GM19239 (cell line): Measurements from ENCODE around the gene NPW.
A peak's percentile ranks its signal among the peaks of the same experiment; 100 is the strongest.

Experiments used
- DNase-seq: peaks from one replicate; pipeline ENCODE4 v3.0.0; 2011; ENCODE audit warnings: low spot score; ENCODE audit not compliant: insufficient read length
- FAIRE-seq: peaks from 2 replicates; lab custom pipeline; 2011; peaks lifted over from hg19 to GRCh38; lab: Jason Lieb, UNC

The NPW gene

GRCh38 chr16:2015117-2015946 is 4.3 kb upstream of the NPW start:
- DNase-seq (no peak), FAIRE-seq (no peak)

- FAIRE-seq: no peak
- DNase-seq: no peak
These were observed 3.7 kb upstream of the NPW start for GRCh38 chr16:2015947-2016208.

DNA sequence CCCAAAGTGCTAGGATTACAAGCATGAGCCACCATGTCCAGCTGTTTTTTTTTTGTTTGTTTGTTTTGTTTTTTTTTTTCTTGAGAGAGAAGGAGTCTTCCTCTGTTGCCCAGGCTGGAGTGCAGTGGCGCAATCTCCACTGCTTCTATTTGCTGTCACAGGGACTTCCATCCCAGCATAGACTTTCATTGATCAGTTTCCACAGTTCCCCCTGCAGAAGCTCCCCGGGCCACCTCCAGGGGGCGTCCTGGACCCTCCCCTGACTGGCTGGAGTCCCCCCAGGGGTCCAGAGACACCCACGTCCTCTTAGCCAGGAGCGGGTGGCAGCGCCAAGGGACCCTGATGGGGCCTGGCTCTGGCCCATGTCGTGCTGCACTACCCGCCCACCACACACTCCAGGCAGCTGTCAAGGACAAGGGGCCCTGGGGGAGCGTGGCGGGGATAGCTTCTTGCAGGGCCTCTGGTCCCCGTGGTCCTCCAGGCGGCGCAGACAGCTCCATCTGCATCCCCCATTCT is 3.1 kb upstream of the NPW start:
- FAIRE-seq: no peak
- DNase-seq: no peak

GRCh38 chr16:2019921-2020831 is 591 bp downstream of the NPW start:
- FAIRE-seq (no peak), DNase-seq (no peak)

DNA sequence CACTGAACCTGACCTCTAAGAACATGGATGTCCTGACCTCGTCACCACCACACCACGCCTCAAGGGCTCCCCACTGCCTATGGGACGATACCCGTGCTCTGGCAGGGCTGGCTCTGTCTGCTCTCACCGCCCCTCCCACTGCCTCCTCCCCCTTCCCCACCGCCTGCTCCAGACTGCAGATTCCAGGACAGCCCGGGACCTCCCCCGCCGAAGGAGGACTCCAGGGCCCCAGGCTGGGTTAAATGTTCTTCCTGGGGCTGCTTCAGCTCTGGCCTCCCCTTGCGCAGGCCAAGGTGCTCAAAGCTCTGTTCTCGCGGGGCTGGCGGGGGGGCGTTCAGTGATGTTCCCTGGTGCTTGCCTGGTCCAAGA is 3.1 kb downstream of the NPW start:
- no peak for DNase-seq
- FAIRE-seq: no peak

- peak; percentile 87 for FAIRE-seq
- peak; percentile 100 for DNase-seq
These were observed 3.8 kb downstream of the NPW start for GRCh38 chr16:2023092-2024031.

DNA sequence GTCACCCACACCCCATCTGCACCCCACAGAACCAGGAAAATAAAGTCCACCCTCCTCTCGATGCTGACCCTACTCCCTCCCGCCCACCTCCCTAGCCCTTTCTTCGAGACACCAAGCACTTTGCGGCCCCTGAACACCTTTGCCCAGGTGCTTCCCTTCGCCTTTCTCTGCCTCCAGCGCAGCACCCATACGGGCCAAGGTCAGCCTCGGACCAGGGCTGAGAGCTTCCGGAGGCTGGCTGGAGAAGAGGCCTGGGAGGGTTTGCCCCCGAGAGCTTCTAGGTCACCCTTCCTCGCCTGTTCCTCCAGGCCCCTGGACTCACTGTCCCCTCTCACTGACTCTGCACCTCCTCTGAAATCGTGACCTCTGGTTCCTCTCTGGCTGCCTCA is 4.4 kb downstream of the NPW start:
- FAIRE-seq: no peak
- DNase-seq: no peak

DNA sequence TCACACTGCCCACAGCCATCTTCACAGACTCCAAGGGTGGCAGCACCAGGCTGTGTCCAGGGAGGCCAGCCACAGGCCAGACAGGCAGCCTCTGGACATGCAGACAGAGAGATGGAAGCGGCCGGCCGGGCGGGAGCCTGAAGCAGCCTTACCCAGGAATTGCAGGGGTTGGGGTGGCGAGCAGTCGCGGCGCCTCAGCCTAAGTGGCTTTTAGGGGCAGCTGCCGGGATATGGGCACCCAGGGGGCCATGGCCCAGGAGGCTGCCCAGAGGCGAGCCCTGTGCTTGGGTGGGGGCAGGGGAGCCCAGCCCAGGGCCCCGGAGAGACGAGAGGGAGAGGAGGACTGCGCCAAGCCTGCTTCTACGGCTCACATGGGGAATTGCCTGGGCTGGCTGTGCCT is 5.7 kb downstream of the NPW start:
- no peak for DNase-seq
- no peak for FAIRE-seq

- DNase-seq (no peak), FAIRE-seq (no peak)
These were observed 6.4 kb downstream of the NPW start for GRCh38 chr16:2025878-2026460.

DNA sequence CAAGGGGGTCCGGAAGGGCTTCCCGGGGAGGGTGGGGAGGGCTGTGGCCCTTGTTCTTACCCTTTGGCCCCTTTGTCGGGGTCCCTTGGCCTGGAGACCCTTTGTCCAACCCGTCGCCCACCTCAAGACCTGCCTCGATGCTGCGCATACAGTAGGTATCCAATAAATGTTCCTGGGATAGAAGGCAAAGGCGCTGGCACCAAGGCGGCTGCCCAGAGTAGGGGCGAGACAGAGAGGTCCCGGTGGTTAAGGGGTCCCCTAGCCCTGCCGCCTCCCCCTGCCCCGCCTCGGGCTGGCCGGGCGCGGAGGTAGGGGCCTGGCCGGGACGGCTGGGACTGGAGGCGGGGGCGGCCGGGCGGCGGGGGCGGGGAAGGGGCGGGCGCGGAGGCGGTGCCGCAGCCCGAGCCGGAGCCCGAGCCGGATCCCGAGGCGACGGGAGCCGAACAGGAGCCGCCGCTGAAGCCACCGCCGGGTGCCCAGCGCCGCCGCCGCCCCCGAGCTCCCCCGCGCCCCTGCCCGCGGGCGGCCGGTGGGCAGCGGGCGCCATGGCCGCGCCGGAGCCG is 7.0 kb downstream of the NPW start, which contains the start of gene NHERF2:
Gene NHERF2, plus strand, starts transcription at position 442 of the 563 bp plus-strand sequence. Its CDS starts 104 bp downstream, at position 546.
- FAIRE-seq (no peak), DNase-seq (no peak)

- DNase-seq (no peak), FAIRE-seq (no peak)
These were observed 7.7 kb downstream of the NPW start for GRCh38 chr16:2027024-2028010.

DNA sequence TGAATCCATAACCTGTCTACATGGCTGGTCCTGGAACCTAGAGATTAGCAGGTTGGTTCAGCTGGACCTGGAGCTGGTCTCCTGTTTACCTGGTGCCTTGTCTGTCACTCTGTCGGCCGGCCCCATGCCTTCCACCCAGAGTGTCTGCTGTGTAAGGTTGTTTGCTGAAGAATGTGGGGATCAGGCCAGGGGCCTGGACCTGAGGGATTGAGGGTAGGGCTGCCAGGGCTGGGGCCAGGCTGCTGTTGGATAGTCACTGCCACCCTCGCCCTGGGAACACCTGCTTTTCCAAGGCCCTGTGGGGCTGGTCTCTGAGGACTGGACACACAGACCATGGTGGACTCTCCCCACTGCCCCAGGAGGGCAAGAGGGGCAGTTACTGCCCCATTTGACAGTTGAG is 8.6 kb downstream of the NPW start:
- DNase-seq (no peak), FAIRE-seq (no peak)

DNA sequence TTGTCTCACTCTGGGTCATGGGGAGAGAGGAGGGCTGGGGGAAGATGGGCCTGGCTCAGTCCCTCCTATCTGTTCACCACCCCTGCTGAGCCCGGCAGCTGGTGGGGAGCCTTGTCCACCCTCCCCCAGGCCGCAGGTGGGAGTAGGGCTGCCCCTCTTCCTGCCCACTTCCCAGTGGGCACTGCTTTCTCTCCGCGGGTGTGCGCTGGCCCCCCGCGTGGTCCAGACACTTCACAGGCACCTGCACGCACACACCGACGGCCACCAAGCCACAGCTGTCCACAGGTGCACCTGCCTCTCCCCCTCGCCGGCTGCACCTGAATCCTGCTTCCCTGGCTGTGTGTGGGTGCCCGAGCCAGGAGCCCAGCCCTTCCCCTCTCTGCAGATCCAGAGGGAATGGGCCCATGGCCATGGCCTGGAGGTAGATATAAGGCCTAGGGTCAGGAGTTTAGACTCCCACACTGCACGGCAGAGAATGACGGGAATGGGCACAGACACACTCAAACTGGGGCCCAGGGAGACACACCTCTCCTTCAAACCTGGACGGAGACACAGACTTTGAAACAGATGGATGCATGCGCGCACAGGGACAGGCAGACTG is 9.1 kb downstream of the NPW start:
- DNase-seq (no peak), FAIRE-seq (no peak)

DNA sequence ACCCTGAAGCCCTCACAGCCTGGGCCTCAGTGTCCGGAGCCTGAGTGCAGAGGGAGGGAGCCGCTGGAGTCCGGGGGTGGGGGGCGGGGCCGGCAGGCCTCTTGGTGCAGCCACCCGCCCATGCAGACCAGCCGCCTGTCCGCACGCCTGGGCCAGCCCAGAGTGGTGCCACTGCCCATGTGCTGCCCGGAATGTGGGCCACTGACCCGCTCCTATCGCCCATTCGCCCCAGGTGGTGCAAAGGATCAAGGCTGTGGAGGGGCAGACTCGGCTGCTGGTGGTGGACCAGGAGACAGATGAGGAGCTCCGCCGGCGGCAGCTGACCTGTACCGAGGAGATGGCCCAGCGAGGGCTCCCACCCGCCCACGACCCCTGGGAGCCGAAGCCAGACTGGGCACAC is 9.8 kb downstream of the NPW start:
- DNase-seq: no peak
- FAIRE-seq: no peak

DNA sequence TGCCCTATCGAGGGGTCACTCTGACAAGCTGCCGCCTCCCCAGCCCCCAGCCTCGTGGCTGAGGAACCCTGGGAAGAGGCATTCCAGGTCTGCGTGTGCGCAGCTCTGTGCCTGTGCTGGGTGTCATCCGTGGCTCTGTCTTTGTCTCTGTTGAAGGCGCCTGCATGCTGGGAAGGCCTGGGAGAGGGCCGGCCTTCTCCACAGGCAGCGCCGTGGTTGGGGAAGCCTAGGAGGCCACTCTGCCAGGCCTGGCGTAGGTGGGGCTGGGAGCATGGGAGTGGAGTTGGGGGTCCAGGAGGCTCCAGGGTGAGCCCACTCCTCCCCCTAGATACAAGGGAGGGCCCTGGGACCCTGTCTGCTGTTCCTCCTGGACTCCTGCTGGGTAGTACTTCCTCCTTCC is 10.5 kb downstream of the NPW start:
- no peak for DNase-seq
- no peak for FAIRE-seq

DNA sequence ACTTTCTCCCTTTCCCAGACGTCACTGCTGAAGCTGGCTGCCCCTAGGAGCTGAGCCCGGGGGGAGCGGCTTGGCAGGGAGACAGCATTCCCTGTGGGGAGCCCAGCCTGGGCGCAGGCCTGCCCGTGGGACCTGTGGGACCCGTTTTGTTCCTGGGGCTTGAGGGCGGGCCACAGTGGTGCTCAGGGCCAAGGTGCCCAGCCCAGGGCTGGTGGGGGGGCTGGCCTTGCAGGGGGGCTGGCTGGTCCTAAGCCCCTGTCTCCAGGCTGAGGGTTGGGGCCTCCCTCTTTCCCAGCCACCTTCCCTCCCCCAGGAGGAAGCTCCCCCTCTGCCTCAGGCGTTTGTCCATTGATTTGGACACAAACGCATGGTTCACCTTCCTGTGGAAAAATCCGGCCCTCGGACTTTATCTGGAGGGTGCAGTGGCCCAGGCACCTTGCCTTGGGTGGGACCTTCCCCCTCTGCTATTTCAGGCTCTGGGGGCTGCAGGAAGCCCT is 11.5 kb downstream of the NPW start:
- DNase-seq (no peak), FAIRE-seq (no peak)

- FAIRE-seq (no peak), DNase-seq (no peak)
These were observed 12.9 kb downstream of the NPW start for GRCh38 chr16:2032285-2033056.
